ENCODE data around the gene ENTPD8. TPM values are rescaled to one million over a fixed set of nuclear protein-coding genes. Genes with fewer than 3 reads are reported as not detected.

Gene ENTPD8
- total RNA-seq, 4 donors from 2014 or later, result not detected

DNA sequence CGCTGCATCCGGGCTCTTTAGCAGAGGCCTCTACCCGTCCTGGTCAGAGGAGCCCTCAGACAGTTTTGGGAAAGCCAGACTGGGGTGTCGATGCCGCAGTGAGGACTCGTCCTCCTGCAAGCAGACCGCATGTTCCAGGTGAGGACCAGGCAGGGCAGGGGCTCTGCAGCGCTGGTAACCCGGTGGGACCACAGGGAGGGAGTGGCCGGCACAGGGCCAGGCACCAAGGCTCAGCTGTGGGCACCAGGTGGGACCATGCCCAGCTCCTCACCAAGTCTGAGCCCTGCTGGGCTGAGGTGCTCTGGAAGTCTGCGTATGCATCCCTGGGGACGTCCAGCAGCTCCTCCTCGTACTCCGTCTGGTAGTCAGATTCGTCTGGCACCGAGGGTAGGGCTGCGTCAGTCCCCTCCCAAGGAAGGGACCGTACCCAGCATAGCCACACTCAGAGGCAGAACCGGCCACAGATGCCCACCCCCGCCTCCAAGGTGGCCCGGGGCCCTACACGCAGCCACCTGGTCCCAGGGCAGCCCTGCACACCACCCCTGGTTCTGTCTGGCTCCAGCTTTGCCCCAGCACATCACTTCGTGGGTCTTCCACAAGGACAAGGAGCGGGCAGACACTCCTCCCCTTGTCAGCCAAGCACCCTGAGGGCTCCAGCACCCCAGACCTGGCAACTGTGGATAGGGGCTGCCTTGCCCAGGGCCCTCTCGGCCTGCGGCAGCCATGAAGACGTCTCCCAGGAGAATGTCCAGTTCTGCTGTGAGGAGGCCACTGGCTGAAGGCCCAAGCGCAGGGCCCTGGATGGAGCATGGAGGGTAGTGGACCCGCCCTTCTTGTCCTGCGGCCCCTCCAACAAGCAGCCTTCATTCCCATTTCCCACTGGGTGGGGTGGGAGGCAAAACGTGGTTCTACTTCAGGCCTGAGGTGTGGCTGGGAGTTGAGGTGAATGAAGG lies 19.5 kb upstream of the ENTPD8 start:
- intact Hi-C loops (cut with DNase I), result no loop called here
- Histone ChIP-seq H3K4me3 (no peak overlapping the region), H3K36me3 (peaks cover 0 to 17% (median 0%) of the 10 kb centered on the region in 3 donors), H3K27me3 (peaks cover 0 to 5% (median 0%) of the 10 kb centered on the region in 4 donors), H3K4me1 (peaks cover 24 to 63% (median 25%) of the 10 kb centered on the region in 3 donors), H3K27ac (peak overlapping the region in 1 of 4 donors; percentile 48), H3K9me3 (no peaks in the 10 kb centered on the region)
- no peak for DNase-seq
- WGBS, 2 donors, result 91 to 94% methylated on average over 7 to 12 of the region's 31 CpGs
- TF ChIP-seq, protein P1, sequence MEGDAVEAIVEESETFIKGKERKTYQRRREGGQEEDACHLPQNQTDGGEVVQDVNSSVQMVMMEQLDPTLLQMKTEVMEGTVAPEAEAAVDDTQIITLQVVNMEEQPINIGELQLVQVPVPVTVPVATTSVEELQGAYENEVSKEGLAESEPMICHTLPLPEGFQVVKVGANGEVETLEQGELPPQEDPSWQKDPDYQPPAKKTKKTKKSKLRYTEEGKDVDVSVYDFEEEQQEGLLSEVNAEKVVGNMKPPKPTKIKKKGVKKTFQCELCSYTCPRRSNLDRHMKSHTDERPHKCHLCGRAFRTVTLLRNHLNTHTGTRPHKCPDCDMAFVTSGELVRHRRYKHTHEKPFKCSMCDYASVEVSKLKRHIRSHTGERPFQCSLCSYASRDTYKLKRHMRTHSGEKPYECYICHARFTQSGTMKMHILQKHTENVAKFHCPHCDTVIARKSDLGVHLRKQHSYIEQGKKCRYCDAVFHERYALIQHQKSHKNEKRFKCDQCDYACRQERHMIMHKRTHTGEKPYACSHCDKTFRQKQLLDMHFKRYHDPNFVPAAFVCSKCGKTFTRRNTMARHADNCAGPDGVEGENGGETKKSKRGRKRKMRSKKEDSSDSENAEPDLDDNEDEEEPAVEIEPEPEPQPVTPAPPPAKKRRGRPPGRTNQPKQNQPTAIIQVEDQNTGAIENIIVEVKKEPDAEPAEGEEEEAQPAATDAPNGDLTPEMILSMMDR (IDR thresholded peaks at IDR 0.05), result no peak
- TF ChIP-seq POLR2A (IDR thresholded peaks at IDR 0.05), result no peak

GRCh38 chr9:137459601-137460362 lies 18.6 kb upstream of the ENTPD8 start:
- 0 to 52% methylated on average over 2 of the region's 15 CpGs for WGBS, 2 donors
- no peak for TF ChIP-seq POLR2A (IDR thresholded peaks at IDR 0.05)
- TF ChIP-seq, protein P1 (IDR thresholded peaks at IDR 0.05), result no peak
- Histone ChIP-seq H3K27me3 (peaks cover 0 to 5% (median 0%) of the 10 kb centered on the region in 4 donors), H3K9me3 (no peaks in the 10 kb centered on the region), H3K36me3 (peaks cover 0 to 17% (median 0%) of the 10 kb centered on the region in 3 donors), H3K4me1 (peaks cover 26 to 72% (median 30%) of the 10 kb centered on the region in 3 donors), H3K27ac (peak overlapping the region; percentile 72 to 88 (median 84)), H3K4me3 (peak overlapping the region; percentile 61 to 91 (median 80))
- intact Hi-C loops (cut with DNase I), result no loop called here
- no peak for DNase-seq

GRCh38 chr9:137459152-137459600 lies 18.0 kb upstream of the ENTPD8 start, which contains the start of gene NSMF:
Gene NSMF (minus strand): TSS chr9:137459334. CDS start chr9:137459102, 232 bp downstream.
- H3K9me3 ChIP-seq, result no peaks in the 10 kb centered on the region
- no CpG with 5 or more reads among the region's 62 CpGs for WGBS, 2 donors
- peak; percentile 66 for DNase-seq
- H3K4me3 ChIP-seq, result peak within 1 kb of the TSS; percentile 61 to 91 (median 80)
- peaks cover 0 to 5% (median 0%) of the 10 kb centered on the region in 4 donors for H3K27me3 ChIP-seq
- intact Hi-C loops (cut with DNase I), result no loop called here
- H3K4me1 ChIP-seq, result peaks cover 32 to 78% (median 36%) of the 10 kb centered on the region in 3 donors
- TF ChIP-seq, protein P1 (IDR thresholded peaks at IDR 0.05), result peak in 1 of 6 experiments; percentile 9
- TF ChIP-seq POLR2A (IDR thresholded peaks at IDR 0.05), result peak in 3 of 4 donors; percentile 68 to 90 (median 84)
- peak within 1 kb of the TSS; percentile 72 to 88 (median 84) for H3K27ac ChIP-seq
- peaks cover 0 to 17% (median 0%) of the 10 kb centered on the region in 3 donors for H3K36me3 ChIP-seq

DNA sequence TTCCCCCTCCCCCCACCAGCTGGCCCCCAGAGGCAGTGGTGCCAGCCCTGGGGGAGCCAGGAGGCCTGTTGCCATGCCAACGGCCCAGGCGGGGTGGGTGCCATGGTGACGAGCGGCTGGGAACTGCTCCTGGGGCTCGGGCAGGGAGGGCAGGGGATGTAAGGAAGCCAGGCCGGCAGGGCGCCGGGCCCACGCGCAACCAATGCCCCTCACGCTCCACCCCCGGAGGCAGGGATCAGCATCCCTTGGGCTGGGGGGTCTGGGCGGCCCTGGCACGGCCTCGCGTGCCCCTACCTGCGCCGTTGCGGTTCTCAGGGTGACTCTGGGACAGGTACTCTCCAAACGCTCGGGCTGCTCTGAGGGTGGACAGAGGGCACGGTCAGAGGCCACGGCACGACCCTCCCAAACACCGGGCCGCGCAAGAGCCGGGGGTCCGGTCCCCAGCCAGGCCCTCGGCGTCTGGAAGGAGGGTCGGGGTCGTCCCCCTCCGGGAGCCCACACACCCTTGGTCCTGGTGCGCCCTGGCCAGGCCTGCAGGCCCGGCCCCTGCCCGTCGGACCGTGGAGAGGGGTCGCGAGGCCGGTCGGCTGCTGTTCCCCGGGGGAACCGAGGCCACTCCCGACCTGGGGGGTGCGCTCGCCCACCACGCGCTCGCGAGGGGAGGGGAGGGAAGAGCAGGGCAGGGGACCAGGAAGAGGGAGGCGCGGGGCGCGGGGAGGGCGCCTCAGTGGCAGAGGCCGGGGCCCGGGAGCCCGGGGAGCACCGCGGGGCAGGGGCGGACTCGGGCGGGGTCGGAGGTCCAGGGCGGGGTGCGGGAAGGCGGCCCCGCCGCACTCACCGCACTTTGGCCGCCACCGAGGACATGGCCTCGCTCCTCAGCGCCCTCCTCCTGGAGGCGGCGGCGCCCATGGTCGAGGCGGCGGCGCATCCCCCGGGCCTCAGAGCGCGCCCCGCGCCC lies 17.3 kb upstream of the ENTPD8 start:
- Histone ChIP-seq H3K9me3 (no peaks in the 10 kb centered on the region), H3K27me3 (peaks cover 0 to 5% (median 0%) of the 10 kb centered on the region in 4 donors), H3K4me3 (peak overlapping the region; percentile 61 to 91 (median 80)), H3K27ac (peak overlapping the region; percentile 67 to 88 (median 77)), H3K4me1 (peaks cover 36 to 85% (median 36%) of the 10 kb centered on the region in 3 donors), H3K36me3 (peaks cover 0 to 17% (median 0%) of the 10 kb centered on the region in 3 donors)
- no peak for TF ChIP-seq POLR2A (IDR thresholded peaks at IDR 0.05)
- TF ChIP-seq, protein P1 (IDR thresholded peaks at IDR 0.05), result no peak
- intact Hi-C loops (cut with DNase I), result no loop called here
- DNase-seq, result no peak
- 37% methylated on average over 6 of the region's 88 CpGs; no CpG with 5 or more reads in 1 of the 2 donors for WGBS, 2 donors

All from esophagus squamous epithelium (tissue), 5 donors.